Measurements from ENCODE around the gene GRIK4.
"Not testable (repeated sequence)": the region's sequence is repeated elsewhere in the genome, so short reads cannot be mapped to it uniquely, and the experiment has no call there.

The GRIK4 gene

DNA sequence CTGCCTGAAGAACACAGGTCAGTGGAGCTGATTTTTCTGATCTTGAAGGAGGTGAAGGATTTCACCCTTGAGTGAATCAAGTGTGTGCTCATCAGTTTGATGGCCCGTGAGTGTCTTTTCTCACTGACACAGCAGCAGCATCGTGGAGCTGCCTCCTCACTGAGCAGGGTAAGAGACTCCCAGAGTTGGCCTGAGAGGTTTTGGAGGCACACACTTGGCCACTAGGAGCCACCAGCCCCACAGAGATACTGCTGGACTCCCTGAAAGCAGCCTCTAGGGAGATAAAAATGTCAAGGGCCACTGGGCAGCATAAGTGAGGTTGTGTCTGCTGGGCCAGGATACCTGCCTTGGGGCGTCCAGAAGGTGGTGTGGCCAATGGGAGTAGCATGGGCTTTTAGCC lies 245.4 kb downstream of the GRIK4 start:
- no peak for DNase-seq

DNA sequence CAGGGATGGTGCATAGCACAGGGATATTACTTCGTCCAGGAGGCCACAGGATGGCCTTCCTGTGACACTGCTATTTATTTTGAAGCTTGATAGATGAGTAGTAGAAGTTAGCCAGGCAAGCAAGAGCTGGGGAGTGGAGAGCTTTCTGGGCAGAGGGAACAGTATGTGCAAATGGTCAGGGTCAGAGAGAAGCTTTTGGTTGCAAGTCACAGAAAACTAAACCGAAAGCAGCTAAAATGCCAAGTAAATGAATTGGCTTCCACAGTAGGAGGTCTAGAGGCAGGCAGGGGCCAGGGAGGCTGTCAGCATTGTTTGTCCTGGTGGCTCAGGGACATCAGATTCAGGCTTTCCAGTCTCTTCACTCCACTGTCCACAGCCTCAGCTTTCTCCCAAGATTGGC lies 247.5 kb downstream of the GRIK4 start:
- DNase-seq = no peak

DNA sequence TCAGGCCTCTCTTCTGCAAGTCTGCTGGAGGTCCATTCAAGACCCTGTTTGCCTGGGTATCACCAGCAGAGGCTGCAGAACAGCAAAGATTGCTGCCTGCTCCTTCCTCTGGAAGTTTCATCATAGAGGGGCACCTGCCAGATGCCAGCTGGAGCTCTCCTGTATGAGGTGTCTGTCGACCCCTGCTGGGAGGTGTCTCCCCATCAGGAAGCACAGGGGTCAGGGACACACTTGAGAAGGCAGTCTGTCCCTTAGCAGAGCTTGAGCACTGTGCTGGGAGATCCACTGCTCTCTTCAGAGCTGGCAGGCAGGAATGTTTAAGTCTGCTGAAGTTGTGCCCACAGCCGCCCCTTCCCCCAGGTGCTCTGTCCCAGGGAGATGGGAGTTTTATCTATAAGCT lies 254.2 kb downstream of the GRIK4 start:
- not testable (repeated sequence) for DNase-seq

DNA sequence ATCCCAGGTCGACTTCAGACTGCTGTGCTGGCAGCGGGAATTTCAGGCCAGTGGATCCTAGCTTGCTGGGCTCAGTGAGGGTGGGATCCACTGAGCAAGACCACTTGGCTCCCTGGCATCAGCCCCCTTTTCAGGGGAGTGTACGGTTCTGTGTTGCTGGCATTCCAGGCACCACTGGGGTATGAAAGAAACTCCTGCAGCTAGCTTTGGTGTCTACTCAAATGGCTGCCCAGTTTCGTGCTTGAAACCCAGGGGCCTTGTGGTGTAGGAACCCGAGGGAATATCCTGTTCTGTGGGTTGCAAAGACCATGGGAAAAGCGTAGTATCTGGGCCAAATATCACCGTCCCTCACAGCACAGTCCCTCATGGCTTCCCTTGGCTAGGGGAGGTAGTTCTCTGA lies 254.8 kb downstream of the GRIK4 start:
- DNase-seq = no peak

DNA sequence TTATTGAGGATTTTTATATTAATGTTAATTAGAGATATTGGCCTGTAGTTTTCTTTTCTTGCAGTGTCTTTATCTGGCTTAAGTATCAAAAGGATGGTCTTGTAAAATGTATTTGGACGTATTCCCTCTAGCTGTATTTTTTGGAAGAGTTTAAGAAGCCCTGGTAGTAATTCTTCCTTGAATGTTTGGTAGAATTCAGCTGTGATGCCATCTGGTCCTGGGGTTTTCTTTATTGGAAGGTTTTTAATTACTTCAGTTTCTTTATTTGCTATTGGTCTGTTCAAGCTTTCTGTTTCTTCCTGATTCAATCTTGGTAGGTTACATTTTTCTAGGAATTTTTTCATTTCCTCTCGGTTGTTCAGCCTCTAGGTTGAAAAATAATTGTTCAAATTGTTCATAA lies 257.4 kb downstream of the GRIK4 start:
- no peak for DNase-seq

DNA sequence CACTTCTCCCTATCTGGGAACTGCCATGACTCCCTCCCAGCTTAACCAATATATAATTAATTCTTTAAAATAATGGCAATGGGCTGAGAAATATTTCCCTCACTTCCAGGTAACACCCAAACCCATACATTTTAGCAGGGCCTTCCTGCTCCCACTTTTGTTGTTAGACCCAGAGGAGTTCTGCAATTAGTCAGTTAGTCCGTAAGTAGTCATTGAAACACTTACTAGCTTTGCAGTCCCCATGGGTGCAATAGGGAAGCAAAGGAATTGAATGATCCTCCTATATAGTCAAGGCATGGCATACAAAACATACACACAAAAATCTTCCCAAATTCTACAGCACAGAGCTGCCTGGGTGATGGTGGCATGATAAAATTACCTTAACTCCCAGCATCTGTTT lies 258.4 kb downstream of the GRIK4 start:
- DNase-seq = no peak

DNA sequence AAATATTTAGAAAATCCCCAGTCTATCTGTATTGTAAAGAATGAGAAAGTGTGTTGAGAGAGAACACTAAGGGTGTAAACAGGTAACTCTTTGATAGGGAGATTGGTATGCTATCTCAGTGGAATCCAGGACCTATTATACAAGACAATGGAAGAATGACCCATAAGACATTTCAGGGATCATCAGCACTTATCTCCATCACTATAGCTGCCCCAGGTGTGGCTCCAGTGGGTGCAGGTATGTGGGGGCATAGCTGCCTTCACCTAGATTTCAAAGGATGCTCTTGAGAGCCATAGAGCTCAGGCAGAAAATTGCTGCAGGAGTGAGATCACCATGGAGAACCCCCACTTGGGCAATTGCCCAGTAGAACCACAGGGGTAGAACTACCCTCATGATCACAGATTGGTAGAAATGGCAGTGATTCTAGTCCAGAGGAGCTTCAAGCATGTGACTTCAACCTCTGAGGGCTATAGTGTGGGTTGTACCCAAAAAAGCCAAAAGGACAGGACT lies 260.1 kb downstream of the GRIK4 start:
- DNase-seq = no peak

DNA sequence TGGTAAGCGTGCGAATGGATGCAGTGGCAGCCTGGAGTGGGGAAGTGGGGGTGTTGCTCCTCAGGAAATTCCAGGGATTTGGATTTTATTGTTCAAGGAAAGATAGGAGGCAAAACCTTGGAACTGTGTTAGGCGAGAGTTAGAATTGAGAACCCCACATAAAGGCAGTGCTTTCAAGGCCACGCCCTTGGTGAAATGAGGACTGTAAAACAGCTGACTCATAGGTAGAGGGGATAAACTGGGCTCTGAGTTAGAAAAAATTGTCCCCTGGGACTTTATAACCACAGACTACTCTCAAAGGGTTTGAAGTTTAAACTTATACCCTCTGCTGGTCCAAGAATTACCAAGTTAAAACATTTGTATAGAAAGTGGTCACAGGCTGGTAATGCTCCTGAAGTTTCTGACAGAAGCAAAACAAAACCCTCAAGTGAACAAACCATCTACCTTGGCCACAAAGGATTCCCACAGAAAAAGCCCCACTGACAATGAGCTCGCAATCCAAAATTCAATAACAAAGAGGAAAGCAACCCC lies 262.0 kb downstream of the GRIK4 start:
- no peak for DNase-seq

DNA sequence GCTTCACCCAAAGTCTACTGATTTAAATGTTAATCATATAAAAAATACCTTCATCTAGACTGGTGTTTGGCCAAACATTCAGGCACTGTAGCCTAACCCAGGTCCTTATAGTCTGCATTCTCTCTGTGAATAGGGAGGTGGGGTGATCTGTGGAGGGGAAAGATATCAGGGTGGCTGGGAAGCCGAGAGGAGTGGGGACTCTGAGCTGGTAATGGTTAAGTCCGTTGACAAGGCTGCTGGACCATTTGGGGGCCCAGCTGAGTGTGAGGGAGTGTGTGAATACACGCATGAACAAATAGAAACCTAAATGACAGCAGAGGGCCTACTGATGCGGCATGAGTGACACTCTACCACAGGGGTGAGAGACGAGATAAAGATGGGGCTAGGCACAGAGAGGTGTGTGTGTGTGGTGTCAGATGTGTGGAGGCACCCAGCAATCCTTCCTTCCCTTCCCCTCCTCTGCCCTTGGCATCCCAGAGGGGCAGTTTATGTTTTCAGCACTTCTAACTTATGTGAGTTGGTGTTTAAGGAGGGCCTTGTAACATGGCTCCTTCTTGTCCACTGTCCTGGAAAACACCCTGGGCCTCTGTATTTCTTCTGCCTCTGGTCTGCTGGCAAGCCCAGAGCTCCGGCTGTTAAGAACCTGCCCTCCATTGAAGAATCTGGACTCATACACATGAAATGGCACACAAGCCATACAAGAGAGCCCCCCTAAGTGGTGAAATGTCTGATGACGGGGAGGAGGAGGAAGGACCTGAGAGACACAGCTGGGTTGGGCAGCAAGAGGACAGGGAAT lies 263.2 kb downstream of the GRIK4 start:
- DNase-seq = no peak

DNA sequence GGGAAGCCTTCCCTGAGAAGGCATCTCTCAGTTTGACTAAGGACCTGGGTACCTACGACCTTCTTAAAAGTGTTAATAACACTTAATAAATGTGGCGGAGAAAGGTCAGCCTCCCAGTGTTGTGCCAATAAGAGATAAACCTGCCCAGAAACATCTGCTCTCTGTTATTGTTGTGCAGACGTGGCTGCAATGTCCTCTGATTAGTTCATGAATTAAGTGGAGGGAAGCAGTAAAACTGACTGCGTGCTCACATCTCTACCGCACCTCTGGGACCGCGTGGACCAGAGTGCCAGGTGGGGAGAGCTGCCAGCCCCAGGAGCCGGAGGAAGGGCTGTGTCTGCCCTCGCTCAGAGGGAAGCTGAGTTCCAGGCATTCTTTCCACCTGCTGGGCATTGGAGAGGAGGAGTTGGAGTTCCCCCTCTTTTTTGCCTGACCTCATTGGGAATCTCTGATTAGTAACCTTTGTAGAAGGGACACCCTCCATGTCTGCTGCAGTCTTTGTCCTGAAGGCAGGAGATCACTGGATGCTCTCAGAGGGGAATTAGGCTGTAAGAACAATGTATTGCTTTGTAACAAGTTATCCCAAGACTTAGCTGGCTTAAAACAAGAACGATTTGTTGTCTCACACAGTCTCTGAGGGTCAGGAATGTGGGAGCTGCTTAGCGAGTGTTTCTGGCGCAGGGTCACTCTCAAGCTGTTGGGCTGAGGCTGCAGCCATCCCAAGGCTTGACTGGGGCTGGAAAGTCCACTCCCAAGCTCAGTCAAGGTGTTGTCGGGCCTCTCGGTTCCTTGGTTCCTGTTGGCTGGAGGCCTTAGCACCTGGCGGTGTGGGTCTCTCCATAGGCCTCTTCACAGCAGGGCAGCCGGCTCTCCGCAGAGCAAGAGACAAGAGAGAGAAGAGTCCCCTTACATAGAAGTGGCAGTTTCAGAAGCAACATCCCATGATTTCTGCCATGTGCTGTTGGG lies 264.7 kb downstream of the GRIK4 start:
- no peak for DNase-seq

DNA sequence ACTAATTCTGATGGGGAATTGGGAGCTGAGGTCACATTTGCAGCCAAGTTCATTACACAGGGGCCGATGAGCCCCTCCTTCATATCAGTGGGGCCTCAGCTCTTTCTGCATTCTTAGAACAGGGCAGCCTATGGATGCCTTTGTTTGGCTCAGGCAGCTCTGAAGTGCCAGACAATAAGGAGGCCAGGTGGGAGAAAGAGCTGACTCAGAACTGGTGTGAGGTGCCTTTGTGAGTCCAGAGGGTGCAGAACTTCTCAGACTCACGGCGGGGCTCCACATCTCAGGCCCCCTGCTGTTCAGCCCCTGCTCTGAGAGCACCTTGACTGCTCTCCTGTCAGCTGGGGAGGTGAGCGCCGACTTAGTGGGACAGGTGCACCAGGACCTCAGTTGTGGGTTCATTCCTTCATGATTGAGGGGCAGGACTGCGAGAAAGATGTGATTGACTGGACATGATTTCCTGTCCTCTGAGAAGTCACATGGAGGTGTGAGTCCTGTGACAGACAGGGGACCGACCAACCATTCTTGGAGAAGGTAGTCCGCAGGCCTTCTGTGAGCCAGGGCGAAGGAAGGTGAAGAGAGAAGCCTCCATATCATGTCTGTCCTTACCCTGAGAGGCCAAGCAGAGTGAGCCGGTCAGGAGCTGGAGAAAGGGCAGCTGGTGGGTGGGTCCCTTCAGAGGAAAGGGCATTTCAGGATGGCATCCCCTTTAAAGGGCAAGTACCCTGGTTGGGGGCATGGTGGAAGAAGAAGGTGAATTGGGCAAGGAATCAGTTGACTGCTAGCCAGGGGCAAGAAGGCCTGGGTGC lies 267.3 kb downstream of the GRIK4 start:
- DNase-seq = no peak

DNA sequence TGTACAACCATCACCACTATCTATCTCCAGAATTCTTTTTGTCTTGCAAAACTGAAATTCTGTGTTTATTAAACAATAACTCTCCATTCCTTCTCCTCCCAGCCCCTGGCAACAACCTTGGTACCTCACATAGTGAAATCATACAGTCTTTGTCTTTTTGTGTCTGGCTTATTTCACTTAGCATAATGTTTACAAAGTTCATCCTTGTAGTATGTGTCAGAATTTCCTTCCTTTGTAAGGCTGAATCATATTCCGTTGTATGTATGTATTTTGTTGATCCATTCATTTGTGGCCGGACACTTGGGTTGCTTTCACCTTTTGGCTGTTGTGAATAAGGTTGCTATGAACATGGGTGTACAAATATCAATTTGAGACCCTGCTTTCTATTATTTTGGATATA lies 268.7 kb downstream of the GRIK4 start:
- DNase-seq = no peak

DNA sequence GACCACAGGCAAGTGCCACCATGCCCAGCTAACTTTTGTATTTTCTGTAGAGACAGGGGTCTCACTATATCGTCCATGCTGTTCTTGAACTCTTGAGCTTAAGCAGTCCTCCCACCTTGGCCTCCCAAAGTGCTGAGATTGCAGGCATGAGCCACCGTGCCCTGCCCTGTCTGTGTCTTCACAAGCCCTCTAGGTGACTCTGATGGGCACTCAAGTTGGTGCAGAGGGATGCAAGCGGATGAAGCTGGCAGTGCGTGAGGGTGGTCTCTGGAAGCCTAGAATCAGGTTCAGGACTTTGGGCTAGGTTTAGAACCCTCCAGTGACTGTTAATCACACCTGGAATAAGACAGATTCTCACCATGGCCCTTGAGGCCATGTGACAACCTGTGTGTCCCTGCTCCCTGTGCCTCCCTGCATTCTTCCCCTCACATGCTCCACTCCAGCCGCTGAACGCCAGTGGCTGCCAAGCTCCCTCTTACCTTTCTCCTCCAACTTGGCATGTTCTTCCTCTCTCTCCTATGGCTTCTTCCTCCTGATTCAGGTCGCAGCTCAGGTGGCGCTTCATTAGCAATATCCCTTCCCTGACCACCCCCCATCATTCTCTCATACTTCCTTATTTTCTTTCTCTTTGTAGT lies 270.1 kb downstream of the GRIK4 start:
- no peak for DNase-seq

DNA sequence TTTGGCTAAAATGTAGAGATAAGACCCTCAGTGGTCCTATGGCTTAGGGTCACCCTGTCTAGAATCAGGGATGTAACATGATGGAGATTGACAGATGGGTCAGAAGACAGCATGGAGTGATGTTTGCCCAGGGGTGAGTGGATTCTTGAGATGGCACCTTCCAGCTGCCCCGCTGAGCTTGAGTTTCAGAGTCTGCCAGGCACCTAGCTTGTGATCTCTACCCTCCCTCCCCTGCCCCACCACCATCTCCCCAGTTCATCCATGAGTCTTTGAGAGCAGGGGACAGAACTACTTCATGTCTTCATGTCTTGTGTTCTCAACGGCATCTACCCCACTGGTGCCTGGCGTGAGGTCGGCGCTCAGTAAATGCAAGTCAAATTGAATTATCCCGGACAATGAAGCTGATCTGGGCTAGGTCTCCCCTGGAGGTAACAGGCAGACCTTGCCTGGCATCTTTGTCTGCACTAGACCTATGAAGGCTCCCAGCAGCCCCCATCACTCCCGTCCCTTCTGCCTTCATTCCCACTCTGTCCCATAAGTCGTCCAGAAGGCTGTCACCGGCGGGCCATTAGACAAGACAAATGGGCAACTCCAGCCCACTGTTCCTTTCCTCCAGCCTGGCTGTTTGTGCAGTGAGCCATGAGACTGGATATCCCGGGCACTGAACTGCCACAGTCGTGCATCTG lies 273.2 kb downstream of the GRIK4 start:
- DNase-seq = no peak

DNA sequence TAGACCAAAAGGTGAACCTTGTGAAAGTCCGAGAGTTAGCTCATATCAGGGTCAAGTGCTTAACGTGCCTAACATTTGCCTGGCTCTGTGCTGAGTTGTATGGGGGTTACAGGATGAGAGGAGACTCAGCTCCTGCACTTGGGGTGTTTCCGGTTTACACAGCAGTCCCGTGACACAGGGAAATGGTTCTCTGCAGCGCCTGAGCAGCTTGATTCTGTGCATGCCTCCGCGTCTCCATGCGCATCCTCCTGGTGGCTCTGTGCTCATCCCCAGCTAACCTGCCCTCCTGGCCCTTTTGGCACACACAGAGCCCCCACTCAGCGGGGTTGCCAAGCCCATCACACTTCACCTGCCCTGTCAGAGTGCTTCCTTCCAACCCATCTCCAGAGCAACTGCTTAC lies 274.0 kb downstream of the GRIK4 start:
- no peak for DNase-seq

DNA sequence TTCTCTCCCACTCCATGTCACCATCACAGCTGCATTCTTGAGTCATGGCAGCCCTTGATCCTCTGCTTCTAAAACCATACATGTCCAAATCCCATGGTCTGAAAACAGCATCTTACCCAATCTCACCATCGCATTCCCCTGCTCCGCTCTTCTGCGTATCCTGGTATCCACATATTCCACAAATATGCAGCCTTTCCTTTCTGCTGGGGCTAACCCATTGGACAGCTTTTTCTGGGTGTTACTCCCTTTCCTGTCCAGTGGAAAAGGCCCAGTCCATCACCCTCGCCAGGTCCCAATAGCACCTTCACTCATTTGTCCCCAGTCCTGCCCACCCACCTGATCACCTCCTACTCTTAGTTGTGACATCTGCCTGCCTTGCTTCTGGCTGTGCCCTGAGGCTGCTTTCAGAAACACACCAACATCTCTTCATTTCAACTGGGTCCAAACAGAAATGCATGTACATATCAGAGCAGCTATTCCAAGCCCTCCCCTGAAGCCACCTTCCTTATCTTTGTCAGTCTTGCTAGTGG lies 274.7 kb downstream of the GRIK4 start:
- DNase-seq = no peak

DNA sequence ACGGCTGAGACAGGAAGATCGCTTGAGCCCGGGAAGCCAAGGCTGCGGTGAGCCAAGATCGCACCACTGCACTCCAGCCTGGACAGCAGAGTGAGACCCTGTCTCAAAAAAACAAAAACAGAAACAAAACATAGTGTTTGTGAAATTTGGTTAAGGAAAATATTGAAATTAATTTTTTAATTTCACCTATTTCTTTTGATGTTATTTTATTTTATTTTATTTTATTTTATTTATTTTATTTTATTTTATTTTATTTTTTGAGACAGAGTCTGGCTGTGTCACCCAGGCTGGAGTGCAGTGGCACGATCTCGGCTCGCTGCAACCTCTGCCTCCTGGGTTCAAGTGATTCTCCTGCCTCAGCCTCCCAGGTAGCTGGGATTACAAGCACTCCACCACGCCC lies 275.7 kb downstream of the GRIK4 start:
- DNase-seq = not testable (repeated sequence)

DNA sequence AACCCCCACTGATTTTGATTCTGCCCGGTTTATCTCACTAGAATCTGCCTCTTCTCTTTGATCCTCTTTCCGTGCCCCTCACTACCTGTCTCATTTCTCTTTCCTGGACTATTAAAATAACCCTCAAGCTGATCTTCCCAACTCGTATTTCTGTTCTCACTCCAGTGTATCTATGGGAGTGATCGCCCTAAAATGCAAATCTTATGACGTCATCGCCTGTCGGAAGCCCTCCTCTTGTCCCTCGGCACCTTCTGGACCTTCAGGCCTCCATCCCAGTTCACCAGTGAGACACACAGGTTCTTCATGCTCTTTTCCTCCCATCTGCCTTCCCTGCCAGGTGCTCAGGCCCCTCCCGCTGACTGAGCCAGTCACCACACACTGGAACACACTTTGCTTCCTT lies 277.8 kb downstream of the GRIK4 start:
- DNase-seq = no peak

DNA sequence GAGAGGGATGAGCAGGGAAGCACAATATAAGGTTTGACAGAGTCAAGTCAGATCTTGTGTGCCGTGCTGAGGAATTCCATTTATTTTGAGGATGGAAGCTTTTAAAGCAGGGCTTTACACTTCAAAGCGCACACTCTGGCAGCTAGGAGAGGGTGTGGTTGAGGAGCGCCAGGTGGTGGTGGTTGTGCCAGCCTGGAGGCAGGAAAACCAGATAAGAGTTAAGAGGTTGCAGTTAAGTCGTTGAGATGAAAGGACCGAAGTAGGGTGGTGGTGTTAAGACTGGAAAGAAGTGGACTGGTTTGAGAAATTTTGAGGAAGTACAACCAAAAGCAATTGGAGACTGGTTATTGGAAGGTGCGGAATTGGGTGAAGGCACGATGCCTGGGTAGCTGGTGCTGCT lies 280.8 kb downstream of the GRIK4 start:
- DNase-seq = no peak

DNA sequence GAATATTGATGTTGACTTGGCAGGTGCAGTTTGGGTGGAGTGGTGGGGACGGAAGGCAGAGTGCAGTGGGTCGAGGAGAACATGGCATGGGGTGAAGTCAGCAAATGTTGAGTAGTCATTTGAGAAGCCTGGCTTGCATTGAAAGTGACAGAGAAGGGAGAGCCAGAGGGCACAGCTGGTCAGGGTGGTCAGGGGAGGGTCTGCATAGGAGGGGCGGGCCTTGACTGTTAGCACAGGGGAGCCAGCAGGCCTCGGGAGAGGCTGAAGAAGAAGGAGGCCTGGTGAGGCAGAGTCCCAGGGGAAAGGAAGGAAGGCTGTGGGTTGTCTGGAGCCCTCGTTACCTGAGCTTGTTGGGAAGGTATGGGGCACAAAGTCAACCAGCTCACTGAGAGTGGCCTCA lies 281.6 kb downstream of the GRIK4 start:
- DNase-seq = no peak

DNA sequence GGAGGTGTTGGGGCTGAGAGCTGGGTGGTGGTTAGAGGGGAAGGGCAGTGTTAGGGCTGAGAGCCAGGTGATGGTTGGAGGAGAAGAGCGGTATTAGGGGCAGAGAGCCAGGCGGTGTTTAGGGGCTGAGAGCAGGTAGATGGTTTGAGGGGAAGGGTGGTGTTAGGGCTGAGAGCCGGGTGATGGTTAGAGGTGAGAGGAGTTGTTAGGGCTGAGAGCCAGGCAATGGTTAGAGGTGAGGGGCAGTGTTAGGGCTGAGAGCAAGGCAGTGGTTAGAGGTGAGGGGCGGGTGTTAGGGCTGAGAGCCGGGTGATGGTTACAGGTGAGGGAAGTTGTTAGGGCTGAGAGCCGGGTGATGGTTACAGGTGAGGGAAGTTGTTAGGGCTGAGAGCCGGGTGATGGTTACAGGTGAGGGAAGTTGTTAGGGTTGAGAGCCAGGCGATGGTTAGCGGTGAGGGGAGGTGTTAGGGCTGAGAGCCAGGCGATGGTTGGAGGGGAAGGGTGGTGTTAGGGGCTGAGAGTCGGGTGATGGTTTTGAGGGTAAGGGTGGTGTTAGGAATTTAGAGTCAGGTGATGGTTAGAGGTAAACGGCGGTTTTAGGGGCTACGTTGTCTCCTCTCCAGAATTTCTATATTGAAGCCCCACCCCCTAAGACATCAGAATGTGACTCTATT lies 282.4 kb downstream of the GRIK4 start:
- DNase-seq = no peak
